HFF-Myc (cell line): Measurements from ENCODE around the gene PRTN3.
"Not testable (repeated sequence)": the region's sequence is repeated elsewhere in the genome, so short reads cannot be mapped to it uniquely, and the experiment has no call there.

ENCODE experiments used
- DNase-seq: peaks from one replicate; pipeline ENCODE4 v3.0.0-alpha.2; 2011; ENCODE audit warnings: low read depth; ENCODE audit errors: extremely low read depth
- H3K4me3 ChIP-seq: replicated peaks from 2 replicates; pipeline ENCODE4 v1.5.1; 2011; ENCODE audit warnings: low read depth, mild to moderate bottlenecking, control low read depth, low read length
- CTCF ChIP-seq: IDR thresholded peaks from 2 replicates; pipeline ENCODE4 v1.5.1; 2012; ENCODE audit warnings: mild to moderate bottlenecking, low read depth, low read length, control low read depth; ENCODE audit errors: missing control alignments

The PRTN3 gene

GRCh38 chr19:829129-829758 lies 11.6 kb upstream of the PRTN3 start:
- no peak overlapping the region for H3K4me3 ChIP-seq
- no peak for DNase-seq
- no peak for TF ChIP-seq CTCF

- TF ChIP-seq CTCF: no peak
- no peak overlapping the region for H3K4me3 ChIP-seq
- DNase-seq: no peak
Measured at GRCh38 chr19:831407-832369, 9.1 kb upstream of the PRTN3 start.

DNA sequence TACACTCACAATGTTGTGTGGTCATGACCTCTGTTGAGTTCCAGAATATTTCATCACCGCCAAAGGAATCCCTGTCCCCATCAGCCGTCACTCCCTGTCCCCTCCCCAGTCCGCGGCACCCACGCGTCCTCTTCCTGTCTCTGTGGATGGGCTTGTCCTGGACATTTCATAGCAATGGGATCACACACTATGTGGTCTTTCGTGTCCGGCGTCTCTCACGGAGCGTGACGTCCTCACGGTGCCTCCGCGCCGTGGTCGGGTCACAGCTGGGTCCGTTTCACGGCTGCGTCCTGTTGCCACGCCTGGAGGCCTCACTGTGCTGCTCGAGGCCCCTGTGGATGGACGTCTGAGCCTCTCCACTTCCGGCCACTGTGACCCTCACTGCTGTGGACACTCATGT lies 6.6 kb upstream of the PRTN3 start:
- no peak for TF ChIP-seq CTCF

GRCh38 chr19:835210-835810 lies 5.5 kb upstream of the PRTN3 start:
- no peak for DNase-seq
- H3K4me3 ChIP-seq: no peak overlapping the region
- no peak for TF ChIP-seq CTCF

More for the DNA sequence above, 6.6 kb upstream of the PRTN3 start:
- no peak overlapping the region for H3K4me3 ChIP-seq
- no peak for DNase-seq

GRCh38 chr19:842802-843179 lies 2.0 kb downstream of the PRTN3 start:
- H3K4me3 ChIP-seq, DNase-seq: not testable (repeated sequence)

- no peak for TF ChIP-seq CTCF
Measured at GRCh38 chr19:843180-843835, 2.5 kb downstream of the PRTN3 start.

More at GRCh38 chr19:843180-843835, 2.5 kb downstream of the PRTN3 start:
- no peak for DNase-seq
- H3K4me3 ChIP-seq: no peak overlapping the region
